ENCODE results near the gene SYNM. TPM values are rescaled to one million over a fixed set of nuclear protein-coding genes. Genes with fewer than 3 reads are reported as not detected.
"Not testable (repeated sequence)": the region's sequence is repeated elsewhere in the genome, so short reads cannot be mapped to it uniquely, and the experiment has no call there.

The SYNM gene, protein sequence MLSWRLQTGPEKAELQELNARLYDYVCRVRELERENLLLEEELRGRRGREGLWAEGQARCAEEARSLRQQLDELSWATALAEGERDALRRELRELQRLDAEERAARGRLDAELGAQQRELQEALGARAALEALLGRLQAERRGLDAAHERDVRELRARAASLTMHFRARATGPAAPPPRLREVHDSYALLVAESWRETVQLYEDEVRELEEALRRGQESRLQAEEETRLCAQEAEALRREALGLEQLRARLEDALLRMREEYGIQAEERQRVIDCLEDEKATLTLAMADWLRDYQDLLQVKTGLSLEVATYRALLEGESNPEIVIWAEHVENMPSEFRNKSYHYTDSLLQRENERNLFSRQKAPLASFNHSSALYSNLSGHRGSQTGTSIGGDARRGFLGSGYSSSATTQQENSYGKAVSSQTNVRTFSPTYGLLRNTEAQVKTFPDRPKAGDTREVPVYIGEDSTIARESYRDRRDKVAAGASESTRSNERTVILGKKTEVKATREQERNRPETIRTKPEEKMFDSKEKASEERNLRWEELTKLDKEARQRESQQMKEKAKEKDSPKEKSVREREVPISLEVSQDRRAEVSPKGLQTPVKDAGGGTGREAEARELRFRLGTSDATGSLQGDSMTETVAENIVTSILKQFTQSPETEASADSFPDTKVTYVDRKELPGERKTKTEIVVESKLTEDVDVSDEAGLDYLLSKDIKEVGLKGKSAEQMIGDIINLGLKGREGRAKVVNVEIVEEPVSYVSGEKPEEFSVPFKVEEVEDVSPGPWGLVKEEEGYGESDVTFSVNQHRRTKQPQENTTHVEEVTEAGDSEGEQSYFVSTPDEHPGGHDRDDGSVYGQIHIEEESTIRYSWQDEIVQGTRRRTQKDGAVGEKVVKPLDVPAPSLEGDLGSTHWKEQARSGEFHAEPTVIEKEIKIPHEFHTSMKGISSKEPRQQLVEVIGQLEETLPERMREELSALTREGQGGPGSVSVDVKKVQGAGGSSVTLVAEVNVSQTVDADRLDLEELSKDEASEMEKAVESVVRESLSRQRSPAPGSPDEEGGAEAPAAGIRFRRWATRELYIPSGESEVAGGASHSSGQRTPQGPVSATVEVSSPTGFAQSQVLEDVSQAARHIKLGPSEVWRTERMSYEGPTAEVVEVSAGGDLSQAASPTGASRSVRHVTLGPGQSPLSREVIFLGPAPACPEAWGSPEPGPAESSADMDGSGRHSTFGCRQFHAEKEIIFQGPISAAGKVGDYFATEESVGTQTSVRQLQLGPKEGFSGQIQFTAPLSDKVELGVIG (N-terminal part only)
- total RNA-seq (2012; rRNA removed): 0.66 and 1.0 TPM in 2 replicates

DNA sequence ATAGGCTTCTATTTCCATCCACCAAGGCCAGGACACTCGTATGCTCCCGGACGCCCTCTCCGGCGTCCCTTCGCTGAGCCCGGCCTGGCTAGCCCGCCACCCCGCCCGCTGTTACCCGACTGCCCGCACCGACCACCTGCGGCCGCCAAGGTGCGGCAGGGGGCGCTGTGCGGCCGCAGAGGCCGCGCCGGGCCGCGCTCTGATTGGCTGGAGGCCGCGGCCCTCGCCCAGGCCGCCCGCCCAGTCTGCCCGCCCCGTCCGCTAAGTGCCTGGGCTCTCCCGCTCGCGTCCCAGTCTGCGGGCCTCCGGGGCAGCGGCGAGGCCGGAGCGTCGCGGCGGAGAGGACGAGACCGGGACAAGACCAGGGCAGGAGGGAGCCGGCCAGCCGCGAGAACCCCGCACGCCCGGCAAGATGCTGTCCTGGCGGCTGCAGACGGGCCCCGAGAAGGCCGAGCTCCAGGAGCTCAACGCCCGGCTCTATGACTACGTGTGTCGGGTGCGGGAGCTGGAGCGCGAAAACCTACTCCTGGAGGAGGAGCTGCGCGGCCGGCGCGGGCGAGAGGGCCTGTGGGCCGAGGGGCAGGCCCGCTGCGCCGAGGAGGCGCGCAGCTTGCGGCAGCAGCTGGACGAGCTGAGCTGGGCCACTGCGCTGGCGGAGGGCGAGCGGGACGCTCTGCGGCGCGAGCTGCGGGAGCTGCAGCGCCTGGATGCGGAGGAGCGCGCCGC is at the start of gene SYNM:
TSS of gene SYNM (plus strand) at position 293 of the 726 bp plus-strand sequence. CDS start at position 413, 120 bp downstream.
- H3K4me2 ChIP-seq (ENCODE audit: low read length): peak within 1 kb of the TSS; percentile 87
- H3K4me1 ChIP-seq (ENCODE audit: control insufficient read depth, insufficient read depth, low read length): peaks cover 20% of the 10 kb centered on the region
- no peaks in the 10 kb centered on the region for H3K36me3 ChIP-seq (ENCODE audit: insufficient read depth, low read length)
- H3K27me3 ChIP-seq (ENCODE audit: control insufficient read depth, insufficient read depth, low read length): peaks cover 18% of the 10 kb centered on the region
- peak within 1 kb of the TSS; percentile 72 for H3K4me3 ChIP-seq (ENCODE audit: low read length)
- peak within 1 kb of the TSS; percentile 18 for H3K9ac ChIP-seq (ENCODE audit: low read depth, low read length)
- H3K9me3 ChIP-seq (replicated peaks; ENCODE audit: low read length): no peaks in the 10 kb centered on the region

DNA sequence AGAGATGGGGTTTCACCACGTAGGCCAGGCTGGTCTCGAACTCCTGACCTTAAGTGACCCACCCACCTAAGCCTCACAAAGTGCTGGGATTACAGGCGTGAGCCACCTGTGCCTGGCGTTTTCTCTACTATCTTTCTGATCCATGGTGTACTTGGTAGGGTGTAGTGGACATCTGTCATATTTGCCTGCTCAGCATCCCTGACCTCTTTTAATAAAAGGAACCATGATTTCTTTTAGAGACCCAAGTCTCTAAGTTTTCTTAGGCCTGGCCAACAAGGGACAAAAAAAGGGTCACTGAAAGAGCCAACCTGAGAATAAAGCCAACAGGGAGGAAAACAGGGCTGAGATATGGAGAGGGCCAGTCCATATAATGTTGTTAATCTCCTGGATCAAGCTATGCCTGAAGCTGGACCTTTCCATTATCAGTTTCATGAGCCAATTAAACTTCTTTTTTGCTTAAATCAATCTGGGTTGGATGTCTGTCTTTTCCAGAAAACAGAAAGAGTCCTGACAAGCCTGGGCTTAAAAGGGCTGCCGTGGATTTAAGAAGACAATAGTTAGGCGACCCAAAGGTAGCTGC is 49.2 kb upstream of the SYNM start:
- no peaks in the 10 kb centered on the region for H3K36me3 ChIP-seq (ENCODE audit: insufficient read depth, low read length)
- no peak overlapping the region for H3K4me3 ChIP-seq (ENCODE audit: low read length)
- H3K4me1 ChIP-seq (ENCODE audit: control insufficient read depth, insufficient read depth, low read length): peaks cover 5% of the 10 kb centered on the region
- H3K9ac ChIP-seq (ENCODE audit: low read depth, low read length): no peak overlapping the region
- H3K27me3 ChIP-seq (ENCODE audit: control insufficient read depth, insufficient read depth, low read length): peaks cover 12% of the 10 kb centered on the region
- no peak overlapping the region for H3K4me2 ChIP-seq (ENCODE audit: low read length)
- H3K9me3 ChIP-seq (replicated peaks; ENCODE audit: low read length): no peaks in the 10 kb centered on the region

DNA sequence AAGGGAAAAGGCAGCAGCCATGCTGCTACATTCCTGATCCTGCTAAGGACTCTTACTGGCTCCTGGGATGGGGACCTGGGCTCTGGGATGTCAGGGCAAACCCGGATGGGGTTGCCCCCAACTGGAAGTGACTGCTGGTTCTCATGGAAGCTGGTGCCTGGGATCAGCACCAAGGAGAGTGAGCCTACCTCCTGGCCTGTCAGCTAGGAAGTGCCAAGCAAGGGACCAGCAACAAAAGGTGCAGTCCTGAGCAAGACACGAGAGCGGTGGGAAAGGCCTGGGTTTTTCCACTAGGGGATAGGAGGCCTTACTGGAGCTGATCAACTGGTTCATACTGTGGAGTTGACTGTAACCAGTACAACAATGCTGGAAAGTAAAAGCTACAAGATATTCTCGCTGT is 47.9 kb upstream of the SYNM start:
- no peaks in the 10 kb centered on the region for H3K9me3 ChIP-seq (replicated peaks; ENCODE audit: low read length)
- peaks cover 22% of the 10 kb centered on the region for H3K27me3 ChIP-seq (ENCODE audit: control insufficient read depth, insufficient read depth, low read length)
- no peak overlapping the region for H3K4me3 ChIP-seq (ENCODE audit: low read length)
- no peak overlapping the region for H3K4me2 ChIP-seq (ENCODE audit: low read length)
- peaks cover 5% of the 10 kb centered on the region for H3K4me1 ChIP-seq (ENCODE audit: control insufficient read depth, insufficient read depth, low read length)
- H3K9ac ChIP-seq (ENCODE audit: low read depth, low read length): no peak overlapping the region
- no peaks in the 10 kb centered on the region for H3K36me3 ChIP-seq (ENCODE audit: insufficient read depth, low read length)

DNA sequence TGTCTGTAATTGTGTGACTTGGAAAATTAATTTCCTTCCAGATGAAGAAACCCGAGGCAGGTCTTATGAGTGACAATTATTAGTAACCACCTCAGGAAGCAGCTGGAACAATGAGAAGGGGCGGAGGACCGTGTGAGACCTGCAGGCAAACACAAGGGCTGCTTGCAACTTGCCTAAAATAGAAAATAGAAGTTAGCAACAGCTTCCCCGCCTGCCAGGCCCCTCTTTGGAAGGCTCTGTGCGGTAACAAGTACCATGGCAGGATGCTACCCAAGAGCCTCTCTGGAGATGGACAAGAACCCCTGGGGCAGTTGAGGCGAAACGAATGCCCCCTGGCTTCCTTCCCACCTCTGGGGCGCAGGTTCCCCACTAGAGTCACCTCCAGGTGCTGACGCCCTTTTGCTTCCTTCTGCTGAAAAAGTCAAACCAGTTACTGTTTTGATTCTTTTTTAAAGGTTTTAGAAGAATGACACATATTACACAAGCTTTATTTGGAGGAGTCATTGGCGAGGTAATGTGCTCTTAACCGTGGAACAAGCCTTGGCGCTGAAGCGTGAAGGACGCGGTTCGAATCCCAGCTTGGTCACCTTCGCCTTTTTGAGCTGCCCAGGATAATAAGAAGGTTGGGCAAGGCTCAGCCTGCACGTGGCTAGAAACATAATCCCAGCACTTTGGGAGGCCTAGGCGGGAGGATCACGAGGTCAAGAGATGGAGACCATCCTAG is 47.0 kb upstream of the SYNM start:
- Histone ChIP-seq H3K4me1 (ENCODE audit: control insufficient read depth, insufficient read depth, low read length) (peaks cover 5% of the 10 kb centered on the region), H3K4me2 (ENCODE audit: low read length) (no peak overlapping the region), H3K36me3 (ENCODE audit: insufficient read depth, low read length) (no peaks in the 10 kb centered on the region), H3K9ac (ENCODE audit: low read depth, low read length) (no peak overlapping the region), H3K4me3 (ENCODE audit: low read length) (no peak overlapping the region), H3K9me3 (replicated peaks; ENCODE audit: low read length) (no peaks in the 10 kb centered on the region), H3K27me3 (ENCODE audit: control insufficient read depth, insufficient read depth, low read length) (peaks cover 28% of the 10 kb centered on the region)

DNA sequence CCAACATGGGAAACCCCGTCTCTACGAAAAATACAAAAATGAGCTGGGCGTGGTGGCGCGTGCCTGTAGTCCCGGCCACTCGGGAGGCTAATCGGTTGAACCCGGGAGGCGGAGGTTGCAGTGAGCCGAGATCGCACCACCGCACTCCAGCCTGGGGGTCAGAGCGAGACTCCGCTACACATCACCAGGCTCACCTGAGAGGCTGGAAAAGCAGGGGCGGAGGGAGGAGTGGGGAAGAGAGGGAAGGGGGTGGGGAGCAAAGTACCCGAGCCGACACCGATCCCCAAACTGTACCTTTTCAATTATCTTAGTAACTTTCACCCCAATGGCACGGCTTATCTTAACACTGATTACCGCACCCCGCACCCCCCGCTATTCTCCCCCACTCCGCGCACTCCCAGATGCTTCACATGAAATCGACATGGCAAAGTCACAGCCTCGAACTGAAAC is 46.4 kb upstream of the SYNM start:
- Histone ChIP-seq H3K4me3 (ENCODE audit: low read length) (peak overlapping the region; percentile 67), H3K36me3 (ENCODE audit: insufficient read depth, low read length) (no peaks in the 10 kb centered on the region), H3K4me2 (ENCODE audit: low read length) (peak overlapping the region; percentile 82), H3K9ac (ENCODE audit: low read depth, low read length) (peak overlapping the region; percentile 73), H3K4me1 (ENCODE audit: control insufficient read depth, insufficient read depth, low read length) (peaks cover 5% of the 10 kb centered on the region), H3K9me3 (replicated peaks; ENCODE audit: low read length) (no peaks in the 10 kb centered on the region), H3K27me3 (ENCODE audit: control insufficient read depth, insufficient read depth, low read length) (peaks cover 33% of the 10 kb centered on the region)

DNA sequence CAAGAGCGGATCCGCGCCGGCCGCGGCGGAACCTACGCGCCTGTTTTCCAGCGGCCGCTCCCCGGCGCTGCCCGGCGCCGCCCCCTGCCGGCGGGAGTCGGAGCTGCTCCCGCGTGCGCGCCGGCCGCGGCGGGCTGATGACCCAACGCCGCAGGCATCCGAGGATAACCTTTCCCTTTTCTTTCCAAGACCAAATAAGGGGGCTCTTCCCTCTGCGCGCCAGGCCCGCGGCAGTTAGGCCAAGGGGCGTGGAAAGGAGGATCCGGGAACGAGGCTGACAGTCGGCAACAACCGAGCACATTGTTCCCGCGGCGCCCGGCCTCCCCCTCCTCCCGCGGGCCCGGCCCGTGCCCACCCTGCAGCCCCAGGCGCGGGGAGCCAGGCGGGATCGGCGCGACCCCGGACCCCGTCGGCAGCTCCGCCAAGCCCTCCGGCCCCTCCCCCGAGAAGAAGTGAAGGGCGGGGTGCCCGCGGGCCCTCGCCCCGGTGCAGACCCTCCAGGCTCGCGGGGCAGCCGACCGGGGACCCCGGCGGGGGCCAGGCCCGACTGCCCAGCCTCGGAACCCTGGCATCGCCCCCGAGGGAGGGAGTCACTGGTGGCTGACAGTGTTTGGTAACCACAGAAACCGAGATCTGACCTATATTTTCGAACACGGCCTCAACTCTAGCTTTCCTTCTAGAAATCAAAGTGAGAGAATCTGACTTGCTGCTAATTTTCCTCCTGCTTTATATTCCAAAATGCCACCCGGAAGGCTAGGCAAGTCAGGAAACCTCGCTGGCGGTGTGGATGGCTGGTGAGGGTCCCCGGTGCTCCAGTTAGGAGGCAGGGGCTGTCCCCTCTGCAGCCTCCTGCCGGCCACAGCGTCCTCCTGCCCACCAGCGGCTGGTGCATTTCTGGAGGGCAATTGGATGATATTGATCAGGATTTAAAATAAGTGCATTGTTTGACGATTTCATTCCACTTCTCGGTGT is 45.6 kb upstream of the SYNM start:
- peaks cover 32% of the 10 kb centered on the region for H3K27me3 ChIP-seq (ENCODE audit: control insufficient read depth, insufficient read depth, low read length)
- no peaks in the 10 kb centered on the region for H3K36me3 ChIP-seq (ENCODE audit: insufficient read depth, low read length)
- H3K4me3 ChIP-seq (ENCODE audit: low read length): peak overlapping the region; percentile 73
- H3K4me2 ChIP-seq (ENCODE audit: low read length): peak overlapping the region; percentile 95
- H3K9me3 ChIP-seq (replicated peaks; ENCODE audit: low read length): no peaks in the 10 kb centered on the region
- peaks cover 5% of the 10 kb centered on the region for H3K4me1 ChIP-seq (ENCODE audit: control insufficient read depth, insufficient read depth, low read length)
- peak overlapping the region; percentile 94 for H3K9ac ChIP-seq (ENCODE audit: low read depth, low read length)

DNA sequence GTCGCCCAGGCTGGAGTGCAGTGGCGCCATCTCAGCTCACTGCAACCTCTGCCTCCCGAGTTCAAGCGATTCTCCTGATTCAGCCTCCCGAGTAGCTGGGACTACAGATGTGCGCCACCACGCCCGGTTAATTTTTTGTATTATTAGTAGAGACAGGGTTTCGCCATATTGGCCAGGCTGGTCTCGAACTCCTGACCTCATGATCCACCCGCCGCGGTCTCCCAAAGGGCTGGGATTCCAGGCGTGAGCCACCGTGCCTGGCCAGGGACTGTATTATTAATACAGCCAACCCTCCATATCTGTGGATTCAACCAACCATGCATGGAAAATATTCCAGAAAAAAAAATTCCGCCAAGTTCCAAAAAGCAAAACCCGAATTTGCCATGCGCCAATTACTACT is 44.7 kb upstream of the SYNM start:
- not testable (repeated sequence) for H3K9ac ChIP-seq (ENCODE audit: low read depth, low read length)
- peaks cover 36% of the 10 kb centered on the region for H3K27me3 ChIP-seq (ENCODE audit: control insufficient read depth, insufficient read depth, low read length)

DNA sequence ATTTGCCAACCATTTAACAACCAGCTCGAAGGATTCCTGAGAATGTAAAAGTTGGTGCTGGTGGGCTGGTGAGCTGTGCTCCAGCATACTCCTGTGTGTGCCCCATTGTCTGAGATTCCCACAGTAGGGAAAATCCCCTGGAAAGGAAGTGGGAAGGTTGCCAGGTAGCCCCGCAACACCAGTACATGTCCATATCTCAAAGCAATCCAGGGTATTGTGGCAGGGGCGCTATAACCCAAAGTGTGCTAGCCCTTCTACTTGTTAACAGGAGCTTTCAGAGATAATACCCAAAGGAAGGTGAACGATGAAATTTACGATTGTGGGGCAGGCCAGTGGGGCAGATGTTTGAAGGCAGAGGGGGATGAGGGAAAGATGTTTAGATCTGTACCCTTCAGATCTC is 42.7 kb upstream of the SYNM start:
- Histone ChIP-seq H3K4me2 (ENCODE audit: low read length) (no peak overlapping the region), H3K36me3 (ENCODE audit: insufficient read depth, low read length) (no peaks in the 10 kb centered on the region), H3K4me1 (ENCODE audit: control insufficient read depth, insufficient read depth, low read length) (peaks cover 5% of the 10 kb centered on the region), H3K4me3 (ENCODE audit: low read length) (no peak overlapping the region), H3K27me3 (ENCODE audit: control insufficient read depth, insufficient read depth, low read length) (peaks cover 36% of the 10 kb centered on the region), H3K9ac (ENCODE audit: low read depth, low read length) (no peak overlapping the region), H3K9me3 (replicated peaks; ENCODE audit: low read length) (no peaks in the 10 kb centered on the region)

More for the DNA sequence above, 44.7 kb upstream of the SYNM start:
- not testable (repeated sequence) for H3K4me1 ChIP-seq (ENCODE audit: control insufficient read depth, insufficient read depth, low read length); H3K36me3 ChIP-seq (ENCODE audit: insufficient read depth, low read length); H3K4me3 ChIP-seq (ENCODE audit: low read length); H3K9me3 ChIP-seq (replicated peaks; ENCODE audit: low read length); H3K4me2 ChIP-seq (ENCODE audit: low read length)

DNA sequence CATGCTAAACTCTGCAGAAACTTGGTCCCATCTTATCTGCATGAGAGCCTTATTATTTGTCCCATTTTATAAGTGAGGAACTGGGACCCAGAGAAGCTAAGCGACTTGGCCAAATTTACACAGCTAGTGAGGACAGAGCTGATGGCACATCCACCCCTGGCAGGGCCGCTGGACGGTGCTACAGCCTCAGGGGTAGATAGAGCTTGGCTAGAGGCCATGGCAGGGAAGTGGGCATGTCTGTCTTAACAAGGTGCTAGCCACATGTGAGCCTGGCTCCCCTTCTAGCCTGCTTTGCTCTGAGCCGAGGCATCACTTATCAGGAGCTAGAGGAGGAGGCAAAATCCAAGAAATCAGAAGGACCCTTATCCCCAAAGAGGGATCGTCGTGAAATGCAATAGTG is 36.7 kb upstream of the SYNM start:
- H3K27me3 ChIP-seq (ENCODE audit: control insufficient read depth, insufficient read depth, low read length): peaks cover 11% of the 10 kb centered on the region
- H3K4me1 ChIP-seq (ENCODE audit: control insufficient read depth, insufficient read depth, low read length): no peaks in the 10 kb centered on the region
- H3K9me3 ChIP-seq (replicated peaks; ENCODE audit: low read length): no peaks in the 10 kb centered on the region
- no peak overlapping the region for H3K4me3 ChIP-seq (ENCODE audit: low read length)
- no peaks in the 10 kb centered on the region for H3K36me3 ChIP-seq (ENCODE audit: insufficient read depth, low read length)
- no peak overlapping the region for H3K9ac ChIP-seq (ENCODE audit: low read depth, low read length)
- H3K4me2 ChIP-seq (ENCODE audit: low read length): no peak overlapping the region

Data from skeletal muscle satellite cell (primary cell).